Mucosa of stomach (tissue), 1 donor: ENCODE results near the gene GNAS-AS1.

Source experiments
- H3K27me3 ChIP-seq: one replicate; pipeline ENCODE4 v1.7.0; 2013; ENCODE audit warnings: mild to moderate bottlenecking, low read length; ENCODE audit not compliant: control insufficient read depth, insufficient read depth
- H3K36me3 ChIP-seq: one replicate; pipeline ENCODE4 v1.7.0; 2013; ENCODE audit warnings: low read length; ENCODE audit not compliant: control insufficient read depth, insufficient read depth
- H3K4me1 ChIP-seq: one replicate; pipeline ENCODE4 v1.7.0; 2013; ENCODE audit warnings: mild to moderate bottlenecking, low read length; ENCODE audit not compliant: control insufficient read depth, insufficient read depth
- H3K4me3 ChIP-seq: one replicate; pipeline ENCODE4 v1.7.0; 2013; ENCODE audit warnings: low read length
- H3K9ac ChIP-seq: one replicate; pipeline ENCODE4 v1.7.0; 2013; ENCODE audit warnings: mild to moderate bottlenecking, low read length, moderate library complexity
- H3K9me3 ChIP-seq: one replicate; pipeline ENCODE4 v1.7.0; 2013; ENCODE audit warnings: mild to moderate bottlenecking, low read length, moderate library complexity; ENCODE audit not compliant: control insufficient read depth
- donor health status: Pancreatic carcinoma.

Gene GNAS-AS1

DNA sequence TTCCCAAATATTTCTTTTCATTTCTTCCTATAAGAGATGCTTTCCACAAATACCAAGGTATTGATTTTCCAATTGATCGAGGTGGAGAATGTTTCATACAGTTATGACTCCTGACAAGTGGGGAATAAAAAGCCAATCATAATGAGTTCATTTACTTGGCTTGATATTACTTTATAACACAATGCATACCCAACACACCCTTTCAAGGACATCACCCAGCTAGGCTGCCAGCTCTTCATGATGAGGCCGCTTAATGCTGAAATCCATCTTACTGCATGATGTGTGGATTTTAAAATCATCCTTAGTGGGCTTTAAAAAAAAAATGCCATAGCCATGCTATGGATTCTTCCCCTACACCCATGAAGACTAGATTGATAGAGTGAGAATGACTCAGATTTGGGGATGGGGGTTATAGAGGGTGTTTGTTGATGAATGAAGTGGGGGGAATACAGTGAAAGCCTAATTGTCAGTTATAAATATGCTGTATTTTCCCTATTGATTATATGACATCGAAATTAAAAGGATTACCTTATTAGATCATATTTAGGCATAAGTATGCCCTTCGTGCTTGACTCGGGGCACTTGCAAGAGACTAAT, 75.9 kb downstream of the GNAS-AS1 start:
- Histone ChIP-seq H3K9ac (no peak overlapping the region), H3K27me3 (no peaks in the 10 kb centered on the region), H3K36me3 (no peaks in the 10 kb centered on the region), H3K4me1 (no peaks in the 10 kb centered on the region), H3K9me3 (no peaks in the 10 kb centered on the region), H3K4me3 (no peak overlapping the region)

GRCh38 chr20:58774214-58774613, 76.5 kb downstream of the GNAS-AS1 start:
- H3K27me3 ChIP-seq = peaks cover 3% of the 10 kb centered on the region
- no peak overlapping the region for H3K9ac ChIP-seq
- H3K36me3 ChIP-seq = no peaks in the 10 kb centered on the region
- H3K9me3 ChIP-seq = no peaks in the 10 kb centered on the region
- H3K4me1 ChIP-seq = no peaks in the 10 kb centered on the region
- no peak overlapping the region for H3K4me3 ChIP-seq

DNA sequence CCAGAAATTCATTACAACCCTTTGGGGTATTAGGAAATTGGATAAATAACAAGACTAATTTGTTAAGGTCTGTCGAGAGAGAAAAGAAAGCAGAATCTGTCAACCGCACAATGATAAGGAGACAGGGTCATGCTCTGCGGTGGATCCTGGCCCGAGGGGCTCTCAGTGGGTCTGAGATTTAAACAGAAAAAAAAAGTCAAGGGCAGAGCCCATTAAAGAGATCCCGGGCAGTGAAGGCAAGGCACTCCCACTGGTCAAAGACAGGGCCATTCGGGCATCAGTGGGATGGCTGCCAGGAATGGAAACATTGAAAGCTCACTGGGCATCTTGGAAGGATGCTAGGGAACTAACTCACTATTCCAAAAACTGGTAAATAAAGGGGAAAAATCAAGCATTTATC, 77.9 kb downstream of the GNAS-AS1 start:
- no peaks in the 10 kb centered on the region for H3K36me3 ChIP-seq
- H3K9ac ChIP-seq = no peak overlapping the region
- H3K27me3 ChIP-seq = peaks cover 3% of the 10 kb centered on the region
- no peaks in the 10 kb centered on the region for H3K4me1 ChIP-seq
- H3K9me3 ChIP-seq = no peaks in the 10 kb centered on the region
- no peak overlapping the region for H3K4me3 ChIP-seq
